Breast epithelium (tissue), 3 donors: Measurements from ENCODE around the gene NDUFB10.

Source experiments
- CTCF ChIP-seq, 3 donors: fragments of 450-650 bp; IDR thresholded peaks; one replicate each; pipeline ENCODE4 v1.5.1; 2016 to 2017; ENCODE audit warnings: antibody characterized with exemption in 3 of 3, mild to moderate bottlenecking in 3 of 3, moderate library complexity in 3 of 3
- POLR2A ChIP-seq: fragments of 450-650 bp; IDR thresholded peaks from one replicate; pipeline ENCODE4 v1.6.1; 2016; ENCODE audit warnings: antibody characterized with exemption, mild to moderate bottlenecking, moderate library complexity
- POLR2AphosphoS5 ChIP-seq, 3 donors: sonication (generic); formaldehyde crosslinking; IDR thresholded peaks; one replicate each; pipeline ENCODE4 v1.6.1; 2017; ENCODE audit warnings: antibody characterized with exemption in 3 of 3

GRCh38 chr16:1942810-1943726 lies 16.3 kb upstream of the NDUFB10 start, which contains the start of gene MSRB1:
- TF ChIP-seq CTCF (IDR thresholded peaks at IDR 0.05) (no peak), POLR2AphosphoS5 (IDR thresholded peaks at IDR 0.05) (peak; percentile 64 to 67 (median 66)), POLR2A (peak; percentile 64)
